Stimulated activated naive CD8-positive, alpha-beta T cell treated with anti-CD3 and anti-CD28 coated beads, Interleukin-15, Interleukin-2, amounts not matched to agents 100 ng/mL and 50 ng/mL, for 24 hours (primary cell): ENCODE data around the gene ELF1.
"Not testable (repeated sequence)": the region's sequence is repeated elsewhere in the genome, so short reads cannot be mapped to it uniquely, and the experiment has no call there.

Experiments used
- H3K27ac Mint-ChIP-seq: one replicate; pipeline ENCODE4 v1.8.0; 2021; ENCODE audit warnings: mild to moderate bottlenecking, mixed read lengths
- H3K27me3 Mint-ChIP-seq: one replicate; pipeline ENCODE4 v1.8.0; 2021; ENCODE audit warnings: mixed read lengths
- H3K36me3 Mint-ChIP-seq: one replicate; pipeline ENCODE4 v1.8.0; 2021; ENCODE audit warnings: low read depth, mixed read lengths
- H3K4me1 Mint-ChIP-seq: one replicate; pipeline ENCODE4 v1.8.0; 2021; ENCODE audit warnings: low read depth, mixed read lengths
- H3K4me3 Mint-ChIP-seq: one replicate; pipeline ENCODE4 v1.8.0; 2021; ENCODE audit warnings: mild to moderate bottlenecking, mixed read lengths
- H3K9me3 Mint-ChIP-seq: one replicate; pipeline ENCODE4 v1.8.0; 2021; ENCODE audit warnings: mixed read lengths

The ELF1 gene

DNA sequence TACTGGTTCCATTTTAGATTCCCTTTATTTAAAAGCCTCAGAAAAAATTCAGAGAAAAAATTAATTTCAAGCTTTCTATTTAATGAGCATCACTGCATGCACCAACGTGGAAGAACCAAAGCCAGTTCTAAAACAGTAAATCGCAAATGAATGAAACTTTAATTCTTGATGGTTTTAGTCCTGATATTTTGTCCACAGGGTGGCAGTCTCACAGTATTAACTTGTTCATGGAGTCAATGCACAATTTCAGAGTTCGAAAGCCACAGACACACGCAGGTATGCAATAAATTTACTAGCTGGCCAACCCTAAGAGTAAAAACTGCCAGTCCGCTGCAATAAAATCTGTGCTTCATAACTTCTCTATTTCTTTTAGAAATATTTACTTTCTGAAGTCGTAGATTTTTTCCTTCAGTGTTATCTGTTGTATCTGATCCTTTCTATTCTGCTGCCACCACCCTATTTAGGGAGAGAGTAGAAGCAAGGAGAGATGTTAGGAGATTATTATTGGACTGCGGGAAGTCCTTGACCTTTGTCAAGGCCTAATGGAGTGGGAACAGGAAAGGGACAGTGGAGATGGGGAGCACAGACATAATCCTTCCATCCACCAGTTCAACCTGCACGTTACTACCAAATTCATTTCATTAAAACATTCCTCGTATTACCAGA, 35.2 kb upstream of the ELF1 start:
- H3K4me3 Mint-ChIP-seq = no peak overlapping the region
- H3K27me3 Mint-ChIP-seq = no peaks in the 10 kb centered on the region
- H3K36me3 Mint-ChIP-seq = peaks cover 10% of the 10 kb centered on the region
- peak overlapping the region; percentile 34 for H3K27ac Mint-ChIP-seq
- no peaks in the 10 kb centered on the region for H3K9me3 Mint-ChIP-seq
- H3K4me1 Mint-ChIP-seq = peaks cover 83% of the 10 kb centered on the region

DNA sequence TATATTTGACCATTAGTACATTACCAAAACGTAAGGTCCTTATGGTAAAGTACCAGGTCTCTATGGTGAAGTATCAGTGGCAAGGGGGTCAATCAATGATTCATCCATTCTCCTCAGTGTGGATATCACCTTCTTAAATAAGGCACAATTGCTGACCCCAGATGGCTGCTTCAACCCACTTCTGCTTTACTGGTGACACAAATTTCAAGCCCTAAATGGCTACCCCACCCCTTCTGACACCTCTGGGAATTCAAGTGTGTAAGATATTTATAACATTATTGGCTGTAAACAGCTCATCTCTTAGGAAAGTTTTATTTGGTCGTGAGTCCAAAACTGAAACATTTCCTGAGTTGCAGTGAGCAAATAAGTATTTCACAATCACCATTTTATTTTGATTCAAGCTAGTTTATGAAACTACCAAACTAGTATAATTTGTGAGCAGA, 34.3 kb upstream of the ELF1 start:
- Mint-ChIP-seq H3K36me3 (peaks cover 11% of the 10 kb centered on the region), H3K27me3 (no peaks in the 10 kb centered on the region), H3K9me3 (no peaks in the 10 kb centered on the region), H3K4me1 (peaks cover 82% of the 10 kb centered on the region), H3K27ac (peak overlapping the region; percentile 34), H3K4me3 (peak overlapping the region; percentile 8)

DNA sequence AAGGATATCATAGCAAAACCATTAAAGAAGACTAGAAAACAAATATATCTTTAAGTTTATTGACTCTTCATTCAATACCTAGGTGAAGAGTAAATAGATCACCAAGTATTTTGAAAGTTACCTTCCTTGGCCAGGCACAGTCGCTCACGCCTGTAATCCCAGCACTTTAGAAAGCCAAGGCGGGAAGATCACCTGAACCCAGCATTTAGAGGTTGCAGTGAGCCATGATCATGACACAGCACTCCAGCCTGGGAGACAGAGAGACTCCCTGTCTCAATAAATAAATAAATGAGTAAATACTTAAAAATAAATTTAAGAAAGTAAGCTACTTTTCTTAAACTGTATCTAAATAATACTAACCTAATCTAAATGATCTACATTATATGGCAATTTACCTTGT, 33.3 kb upstream of the ELF1 start:
- Mint-ChIP-seq H3K4me1 (peaks cover 75% of the 10 kb centered on the region), H3K4me3 (no peak overlapping the region), H3K36me3 (peaks cover 7% of the 10 kb centered on the region), H3K27me3 (no peaks in the 10 kb centered on the region), H3K27ac (no peak overlapping the region), H3K9me3 (no peaks in the 10 kb centered on the region)

DNA sequence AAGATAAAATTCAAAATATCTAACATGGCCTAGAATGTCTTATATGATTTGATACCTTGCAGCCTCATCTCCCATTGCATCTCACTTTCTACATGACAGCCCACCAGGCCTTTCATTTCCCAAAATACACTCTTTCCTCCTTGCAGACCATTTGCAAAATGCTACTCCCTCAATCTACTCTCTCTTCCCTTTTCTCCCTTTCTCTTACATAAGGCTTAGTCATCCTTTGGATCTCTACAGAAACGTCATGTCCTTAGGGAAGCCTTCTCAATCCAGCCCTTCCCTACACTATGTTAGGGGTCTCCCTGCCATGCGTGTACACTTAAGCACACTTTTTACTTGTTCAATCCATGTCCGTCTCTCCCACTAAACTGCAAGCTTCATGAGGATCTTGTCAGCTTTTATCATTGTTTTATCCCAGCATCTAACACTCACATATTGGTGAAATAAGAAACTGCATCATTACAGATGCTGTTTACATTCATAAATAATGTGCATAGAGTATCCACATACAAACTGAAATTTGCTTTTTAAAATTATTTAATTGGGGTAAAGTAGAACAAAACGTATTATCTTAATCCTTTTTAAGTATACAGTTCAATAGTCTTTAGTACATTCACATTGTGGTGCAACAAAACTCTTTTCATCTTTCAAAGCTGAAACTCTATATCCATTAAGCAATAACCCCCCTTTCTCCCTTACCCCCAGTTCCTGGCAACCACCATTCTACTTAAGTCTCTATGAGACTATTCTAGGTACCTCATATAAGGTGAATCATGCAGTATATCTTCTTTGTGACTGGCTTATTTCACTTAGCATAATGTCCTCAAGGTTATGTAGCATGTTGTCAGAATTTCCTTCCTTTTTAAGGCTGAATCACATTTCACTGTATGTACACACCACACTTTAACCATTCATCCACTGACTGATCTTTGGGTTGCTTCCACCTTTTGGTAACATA, 30.6 kb upstream of the ELF1 start:
- H3K27me3 Mint-ChIP-seq = no peaks in the 10 kb centered on the region
- H3K36me3 Mint-ChIP-seq = peaks cover 17% of the 10 kb centered on the region
- H3K4me3 Mint-ChIP-seq = no peak overlapping the region
- peaks cover 5% of the 10 kb centered on the region for H3K9me3 Mint-ChIP-seq
- peaks cover 52% of the 10 kb centered on the region for H3K4me1 Mint-ChIP-seq
- no peak overlapping the region for H3K27ac Mint-ChIP-seq

DNA sequence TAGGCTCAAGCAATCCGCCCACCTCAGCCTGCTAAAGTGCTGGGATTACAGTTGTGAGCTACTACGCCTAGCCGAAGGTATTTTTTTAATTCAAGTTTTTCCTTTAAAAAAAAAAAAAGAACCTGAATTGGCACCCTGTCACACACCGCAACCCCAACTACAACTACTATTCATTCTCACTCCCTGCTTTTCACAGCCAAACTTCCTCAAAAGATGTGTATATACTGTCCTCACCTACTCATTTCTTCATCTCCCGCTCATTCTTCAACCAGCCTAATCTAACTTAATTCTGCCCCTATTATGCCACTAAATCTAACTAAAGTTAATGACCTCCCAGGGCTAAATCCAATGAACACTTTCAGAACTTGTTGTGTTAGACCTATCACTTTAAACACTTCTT, 29.5 kb upstream of the ELF1 start:
- Mint-ChIP-seq H3K27me3 (no peaks in the 10 kb centered on the region), H3K4me3 (no peak overlapping the region), H3K27ac (no peak overlapping the region), H3K36me3 (peaks cover 17% of the 10 kb centered on the region), H3K4me1 (peaks cover 41% of the 10 kb centered on the region), H3K9me3 (peaks cover 5% of the 10 kb centered on the region)

DNA sequence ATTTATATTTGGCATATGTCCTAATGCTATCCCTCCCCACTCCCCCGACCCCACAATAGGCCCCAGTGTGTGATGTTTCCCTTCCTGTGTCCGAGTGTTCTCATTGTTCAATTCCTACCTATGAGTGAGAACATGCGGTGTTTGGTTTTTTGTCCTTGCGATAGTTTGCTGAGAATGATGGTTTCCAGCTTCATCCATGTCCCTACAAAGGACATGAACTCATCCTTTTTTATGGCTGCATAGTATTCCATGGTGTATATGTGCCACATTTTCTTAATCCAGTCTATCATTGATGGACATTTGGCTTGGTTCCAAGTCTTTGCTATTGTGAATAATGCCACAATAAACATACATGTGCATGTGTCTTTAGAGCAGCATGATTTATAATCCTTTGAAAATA, 23.3 kb upstream of the ELF1 start:
- H3K27me3 Mint-ChIP-seq, H3K36me3 Mint-ChIP-seq, H3K9me3 Mint-ChIP-seq, H3K4me3 Mint-ChIP-seq, H3K27ac Mint-ChIP-seq: not testable (repeated sequence)
- peaks cover 16% of the 10 kb centered on the region for H3K4me1 Mint-ChIP-seq

DNA sequence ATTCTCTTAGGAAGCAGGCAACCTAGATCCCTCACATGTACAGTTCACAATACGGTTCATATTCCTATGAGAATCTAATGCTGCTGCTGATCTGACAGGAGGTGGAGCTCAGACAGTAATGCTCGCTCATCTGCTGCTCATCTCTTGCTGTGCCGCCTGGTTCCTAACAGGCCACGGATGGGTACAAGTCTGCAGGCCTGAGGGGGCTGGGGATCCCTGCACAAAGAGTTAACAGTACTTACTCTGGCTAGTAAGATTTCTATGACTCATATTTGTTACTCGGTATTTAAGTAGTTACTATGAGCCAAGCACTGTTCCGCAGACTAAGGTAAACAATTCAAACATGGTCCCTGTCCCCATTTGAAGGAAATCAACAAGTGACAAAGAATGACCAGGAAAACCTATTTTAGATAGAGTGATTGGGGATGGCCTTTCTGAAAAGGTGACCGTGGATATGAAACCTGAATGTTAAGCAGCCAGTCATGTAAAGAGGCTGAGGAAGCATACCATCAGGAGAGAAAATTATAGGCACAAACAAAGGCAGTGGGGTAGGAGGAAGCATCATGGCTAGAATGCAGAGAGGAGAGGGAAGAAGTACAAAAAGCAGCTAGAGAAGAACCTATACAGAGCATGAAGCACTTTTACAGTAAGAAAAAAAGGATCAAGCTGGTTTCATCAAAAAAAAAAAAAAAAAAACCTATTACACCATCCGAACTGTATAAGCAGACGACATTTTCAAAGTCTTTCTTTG, 21.6 kb upstream of the ELF1 start:
- Mint-ChIP-seq H3K36me3 (no peaks in the 10 kb centered on the region), H3K4me1 (peaks cover 16% of the 10 kb centered on the region), H3K4me3 (no peak overlapping the region), H3K27ac (no peak overlapping the region), H3K27me3 (no peaks in the 10 kb centered on the region), H3K9me3 (peaks cover 5% of the 10 kb centered on the region)

DNA sequence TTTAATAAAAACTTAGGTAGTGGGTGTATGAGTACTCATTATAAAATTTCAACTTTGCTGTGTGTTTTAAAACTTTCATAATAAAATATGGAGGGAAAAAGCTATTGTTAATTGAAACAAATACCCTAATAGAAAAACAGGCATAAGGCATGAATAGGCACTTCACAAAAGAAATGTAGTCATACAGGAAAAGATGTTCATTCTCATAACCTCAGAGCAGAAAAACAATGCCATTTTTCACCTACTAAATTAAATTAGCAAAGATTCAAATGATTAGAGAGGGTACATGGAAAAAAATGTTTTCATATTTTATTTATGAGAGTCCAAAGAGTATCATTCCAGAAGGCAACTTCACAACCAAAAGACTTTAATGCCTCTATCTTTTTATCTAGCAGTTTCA, 20.6 kb upstream of the ELF1 start:
- Mint-ChIP-seq H3K36me3 (no peaks in the 10 kb centered on the region), H3K4me1 (peaks cover 23% of the 10 kb centered on the region), H3K4me3 (no peak overlapping the region), H3K27ac (no peak overlapping the region), H3K27me3 (no peaks in the 10 kb centered on the region), H3K9me3 (no peaks in the 10 kb centered on the region)

DNA sequence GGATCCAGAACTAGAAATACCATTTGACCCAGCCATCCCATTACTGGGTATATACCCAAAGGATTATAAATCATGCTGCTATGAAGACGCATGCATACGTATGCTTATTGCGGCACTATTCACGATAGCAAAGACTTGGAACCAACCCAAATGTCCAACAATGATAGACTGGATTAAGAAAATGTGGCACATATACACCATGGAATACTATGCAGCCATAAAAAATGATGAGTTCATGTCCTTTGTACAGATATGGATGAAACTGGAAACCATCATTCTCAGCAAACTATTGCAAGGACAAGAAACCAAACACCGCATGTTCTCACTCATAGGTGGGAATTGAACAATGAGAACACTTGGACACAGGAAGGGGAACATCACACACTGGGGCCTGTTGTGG, 17.4 kb upstream of the ELF1 start:
- not testable (repeated sequence) for H3K9me3 Mint-ChIP-seq, H3K36me3 Mint-ChIP-seq, H3K27ac Mint-ChIP-seq, H3K27me3 Mint-ChIP-seq, H3K4me3 Mint-ChIP-seq
- peaks cover 42% of the 10 kb centered on the region for H3K4me1 Mint-ChIP-seq

DNA sequence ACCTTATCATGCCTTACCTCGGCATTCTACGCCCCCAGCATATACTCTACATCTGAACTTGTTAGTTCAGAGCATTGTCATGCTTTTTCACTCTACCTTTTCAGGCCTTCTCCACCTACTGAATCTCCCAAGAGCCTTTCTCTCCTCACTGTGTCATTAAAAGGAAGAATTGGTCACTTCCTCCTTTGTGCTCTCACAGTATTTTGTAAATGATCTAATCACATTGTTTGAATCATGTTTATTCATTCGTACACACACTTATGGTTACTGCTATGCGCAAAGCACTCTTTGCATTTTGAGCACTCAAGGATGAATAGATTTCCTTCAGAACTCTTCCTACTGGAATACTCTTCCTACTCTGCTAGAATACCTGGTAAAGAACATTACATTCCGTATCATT, 15.8 kb upstream of the ELF1 start:
- Mint-ChIP-seq H3K27ac (no peak overlapping the region), H3K4me1 (peaks cover 40% of the 10 kb centered on the region), H3K27me3 (no peaks in the 10 kb centered on the region)

DNA sequence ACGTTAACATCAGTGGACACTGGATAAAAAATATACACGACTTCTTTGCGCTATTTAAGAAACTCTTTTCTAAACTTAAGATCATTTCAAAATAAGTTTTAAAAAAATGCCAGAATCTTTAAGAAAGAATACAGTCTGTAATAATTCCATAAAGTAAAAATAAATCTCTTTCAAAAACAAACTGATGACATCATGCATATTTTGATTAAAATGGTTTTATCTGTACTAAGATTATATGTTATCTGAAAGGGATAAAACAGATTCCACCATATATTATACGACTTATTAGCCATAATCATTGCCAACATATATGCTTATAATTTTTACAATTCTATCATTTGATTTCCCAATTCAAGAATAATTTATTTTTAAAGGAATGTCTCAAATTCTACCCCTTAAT, 15.3 kb upstream of the ELF1 start:
- Mint-ChIP-seq H3K27me3 (no peaks in the 10 kb centered on the region), H3K4me1 (peaks cover 39% of the 10 kb centered on the region), H3K4me3 (no peak overlapping the region), H3K9me3 (no peaks in the 10 kb centered on the region), H3K36me3 (no peaks in the 10 kb centered on the region), H3K27ac (no peak overlapping the region)

More for the DNA sequence above, 15.8 kb upstream of the ELF1 start:
- H3K4me3 Mint-ChIP-seq = no peak overlapping the region
- H3K9me3 Mint-ChIP-seq = no peaks in the 10 kb centered on the region
- no peaks in the 10 kb centered on the region for H3K36me3 Mint-ChIP-seq

DNA sequence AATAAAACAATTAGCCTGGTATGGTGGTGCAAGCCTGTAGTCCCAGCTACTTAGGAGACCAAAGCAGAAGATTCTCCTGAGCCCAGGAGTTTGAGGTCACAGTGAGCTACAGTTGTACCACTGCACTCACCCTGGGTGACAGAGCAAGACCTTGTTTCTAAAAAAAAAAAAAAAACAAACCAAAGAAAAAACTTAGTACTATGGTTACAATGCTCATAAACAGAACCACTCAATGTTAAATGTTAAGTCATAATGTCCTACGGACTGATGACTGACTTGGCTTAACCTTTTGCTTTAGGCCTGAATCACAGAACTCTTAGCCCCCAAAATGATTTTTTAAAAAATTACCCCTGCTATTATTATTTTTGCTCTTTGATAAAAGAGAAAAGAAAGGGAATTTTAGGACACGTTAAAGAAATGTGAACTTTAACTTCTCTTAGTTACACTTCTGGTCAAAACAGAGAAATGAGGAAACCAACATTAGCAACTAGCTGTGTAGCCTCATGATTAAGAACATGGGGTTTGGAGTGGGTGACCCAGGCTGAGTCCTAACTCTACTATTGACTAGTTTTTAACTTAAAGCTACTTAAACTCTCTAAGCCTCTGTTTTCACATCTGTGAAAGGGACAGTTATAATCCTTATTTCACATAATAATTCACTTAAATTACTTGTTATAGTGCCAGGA, 13.7 kb upstream of the ELF1 start:
- Mint-ChIP-seq H3K4me1 (peaks cover 37% of the 10 kb centered on the region), H3K9me3 (no peaks in the 10 kb centered on the region), H3K4me3 (no peak overlapping the region), H3K27ac (no peak overlapping the region), H3K27me3 (no peaks in the 10 kb centered on the region), H3K36me3 (no peaks in the 10 kb centered on the region)

DNA sequence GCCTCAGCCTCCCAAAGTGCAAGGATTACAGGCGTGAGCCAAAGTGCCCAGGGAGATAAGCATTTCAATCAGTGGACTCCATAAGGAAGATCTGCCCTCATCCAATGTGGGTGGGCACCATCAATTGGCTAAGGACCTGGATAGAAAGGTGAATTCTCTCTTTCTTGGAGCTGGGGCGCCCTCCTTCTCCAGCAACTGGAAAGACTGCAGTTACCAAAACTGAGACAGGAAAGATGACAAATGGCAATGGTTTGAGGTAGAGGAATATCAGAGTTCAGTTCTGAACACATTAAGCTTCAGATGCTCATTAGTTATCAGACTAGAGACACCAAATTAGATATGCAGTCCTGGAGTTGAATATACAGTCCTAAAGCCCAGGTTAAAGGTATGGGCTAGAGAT, 10.5 kb upstream of the ELF1 start:
- H3K36me3 Mint-ChIP-seq = peaks cover 14% of the 10 kb centered on the region
- H3K4me3 Mint-ChIP-seq = no peak overlapping the region
- H3K27me3 Mint-ChIP-seq = no peaks in the 10 kb centered on the region
- no peak overlapping the region for H3K27ac Mint-ChIP-seq
- no peaks in the 10 kb centered on the region for H3K9me3 Mint-ChIP-seq
- H3K4me1 Mint-ChIP-seq = peaks cover 42% of the 10 kb centered on the region

DNA sequence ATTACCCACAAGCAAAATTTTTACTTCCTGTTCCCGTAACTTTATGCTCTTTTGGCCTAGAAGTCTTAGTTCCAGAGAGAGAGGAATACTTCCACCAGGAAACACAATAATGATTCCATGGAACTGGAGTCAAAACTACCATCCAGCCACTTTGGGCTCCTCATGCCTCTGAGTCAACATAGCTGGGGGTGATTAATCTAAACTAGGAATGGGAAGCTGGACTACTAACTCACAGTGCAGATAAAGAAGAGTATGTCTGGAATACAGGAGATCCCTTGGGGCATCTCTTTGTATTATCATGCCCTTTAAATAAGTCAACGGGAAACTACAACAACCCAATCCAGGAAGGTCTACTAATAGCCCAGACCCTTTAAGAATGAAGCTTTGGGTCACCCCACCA, 8.9 kb upstream of the ELF1 start:
- peaks cover 38% of the 10 kb centered on the region for H3K4me1 Mint-ChIP-seq
- H3K27me3 Mint-ChIP-seq = no peaks in the 10 kb centered on the region
- peaks cover 15% of the 10 kb centered on the region for H3K36me3 Mint-ChIP-seq
- no peak overlapping the region for H3K27ac Mint-ChIP-seq
- no peaks in the 10 kb centered on the region for H3K9me3 Mint-ChIP-seq
- H3K4me3 Mint-ChIP-seq = no peak overlapping the region
